HG02610 (cell line): ENCODE data around the gene LBHD2.

Source experiments
- ATAC-seq: cut with Tn5 transposase; IDR thresholded peaks from one replicate; pipeline ENCODE4 v1.9.1; 2021; ENCODE audit warnings: mild to moderate bottlenecking, moderate library complexity; ENCODE audit not compliant: unreplicated experiment

Gene LBHD2

DNA sequence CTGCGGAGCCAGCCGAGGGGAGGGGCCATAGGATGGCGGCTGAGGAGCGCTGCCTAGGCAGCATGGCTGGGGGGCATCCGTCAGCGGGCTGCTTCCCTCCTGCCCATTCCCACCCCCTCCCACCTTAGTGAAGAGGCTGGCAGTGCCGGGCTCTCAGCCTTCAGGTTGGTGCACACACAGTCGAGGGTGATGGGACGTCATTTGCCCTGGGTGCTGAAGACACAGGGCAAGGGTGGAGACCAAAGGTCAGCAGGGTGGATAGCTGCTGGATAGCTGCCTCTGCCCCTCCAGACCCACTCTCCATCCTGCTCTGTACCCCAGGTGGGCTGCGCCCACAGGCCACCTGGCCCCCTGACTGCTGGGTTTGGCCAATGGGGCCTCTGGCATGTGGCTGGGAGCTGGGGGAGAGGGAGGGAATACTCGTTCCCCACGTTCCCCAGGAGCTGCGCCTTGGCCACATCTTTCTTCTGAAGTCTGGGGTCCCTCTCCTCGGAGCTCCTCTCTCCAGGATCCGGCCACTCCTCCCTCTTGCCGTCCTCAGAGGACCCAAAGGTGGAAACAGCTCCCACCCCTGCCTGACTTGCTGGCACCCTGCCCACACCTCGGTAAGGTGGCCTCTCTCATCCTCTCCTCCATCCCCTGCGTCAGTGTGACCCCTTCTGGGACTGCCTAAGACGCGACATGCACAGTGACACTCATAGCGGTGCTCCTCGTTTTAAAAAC, 15.5 kb upstream of the LBHD2 start:
- ATAC-seq = no peak

DNA sequence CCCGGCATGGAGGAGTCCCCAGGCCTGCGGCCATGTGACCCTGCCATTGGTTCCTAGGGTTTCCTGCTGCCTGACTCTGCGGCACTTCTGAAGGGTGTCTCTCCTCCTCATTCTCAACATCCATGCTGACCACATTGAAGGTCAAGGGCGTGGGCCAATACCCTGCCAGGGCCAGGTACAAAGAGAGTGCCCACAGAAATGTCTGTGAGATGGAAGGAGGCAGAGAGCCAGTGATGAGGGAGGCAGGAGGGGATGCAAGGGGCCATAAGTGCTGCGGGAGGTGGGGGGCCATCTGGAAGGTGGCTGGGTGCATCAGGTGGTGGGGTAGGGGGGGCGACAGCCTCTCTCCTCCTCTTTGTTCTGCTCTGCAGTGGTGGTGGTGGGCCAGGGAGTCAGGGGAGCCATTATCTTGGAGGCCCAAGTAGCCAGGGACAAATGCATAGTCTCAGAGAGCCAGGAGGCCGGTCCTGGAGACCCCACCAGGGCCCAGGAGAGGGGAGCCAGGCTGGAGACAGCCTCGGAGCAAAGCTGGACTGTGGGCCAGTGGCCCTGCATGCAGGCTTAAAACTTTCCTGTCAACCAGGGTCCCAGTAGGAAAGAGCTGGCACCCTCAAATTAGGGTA, 13.6 kb upstream of the LBHD2 start:
- no peak for ATAC-seq

DNA sequence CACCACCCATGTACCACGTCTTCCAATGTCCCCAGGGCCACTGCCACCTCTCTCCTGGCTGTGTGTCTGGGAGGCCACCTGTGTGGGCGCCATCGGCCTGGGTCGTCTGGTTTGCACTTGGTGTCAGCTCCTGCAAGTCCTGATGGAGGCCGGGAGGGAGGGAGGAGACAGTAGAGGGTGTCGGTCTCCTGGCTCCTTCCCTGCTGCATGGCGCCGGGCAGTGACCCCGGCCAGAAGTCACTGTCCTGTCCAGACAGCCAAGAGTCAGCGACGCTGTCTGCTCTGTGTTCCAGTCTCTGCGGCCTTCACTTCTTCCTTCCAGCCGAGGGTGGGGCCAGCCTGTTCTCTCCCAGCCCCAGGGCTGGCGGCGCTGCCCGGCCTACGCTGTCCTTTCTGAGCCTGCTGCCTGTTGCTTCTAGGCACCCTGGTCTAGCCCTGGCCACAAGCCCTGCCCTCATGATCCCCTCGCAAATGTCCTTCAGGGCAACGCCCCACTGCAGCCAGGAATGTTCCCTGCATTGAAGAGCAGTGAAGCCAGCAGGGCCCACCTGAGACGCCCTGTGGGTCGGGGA, 13.0 kb upstream of the LBHD2 start:
- ATAC-seq = no peak

DNA sequence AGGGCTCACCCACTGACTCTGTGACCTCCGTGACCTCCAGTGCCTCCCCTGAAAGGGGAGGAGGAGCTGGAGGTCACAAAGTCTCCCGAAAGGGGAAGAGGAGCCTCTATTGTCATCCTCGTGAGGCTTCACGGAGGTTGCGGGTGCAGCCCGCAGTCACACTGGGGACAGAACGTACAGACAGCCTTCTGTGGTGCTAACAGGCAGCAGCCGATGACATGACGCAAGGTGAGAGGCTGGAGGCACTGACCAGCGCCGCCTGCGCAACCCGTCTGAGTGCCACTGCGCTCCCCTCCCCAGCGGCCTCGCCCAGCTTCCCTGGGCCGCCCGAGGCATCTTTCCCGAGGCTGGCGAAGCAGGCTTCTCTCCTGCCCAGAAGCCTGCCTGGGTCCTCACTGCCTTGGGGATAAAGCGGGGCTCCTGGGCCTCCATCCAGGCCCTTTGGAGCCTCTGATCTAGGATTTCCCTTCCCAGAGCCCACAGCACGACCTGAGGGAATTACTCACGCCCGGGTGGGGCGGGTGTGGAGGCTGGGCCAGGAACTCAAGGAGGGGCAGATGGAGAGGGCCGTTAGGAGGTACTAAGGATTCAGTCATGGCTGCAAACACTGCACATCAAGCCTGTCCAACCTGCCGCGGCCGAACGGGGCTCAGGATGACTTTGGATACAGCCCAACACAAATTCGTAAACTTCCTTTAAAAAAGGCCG, 12.3 kb upstream of the LBHD2 start:
- no peak for ATAC-seq

DNA sequence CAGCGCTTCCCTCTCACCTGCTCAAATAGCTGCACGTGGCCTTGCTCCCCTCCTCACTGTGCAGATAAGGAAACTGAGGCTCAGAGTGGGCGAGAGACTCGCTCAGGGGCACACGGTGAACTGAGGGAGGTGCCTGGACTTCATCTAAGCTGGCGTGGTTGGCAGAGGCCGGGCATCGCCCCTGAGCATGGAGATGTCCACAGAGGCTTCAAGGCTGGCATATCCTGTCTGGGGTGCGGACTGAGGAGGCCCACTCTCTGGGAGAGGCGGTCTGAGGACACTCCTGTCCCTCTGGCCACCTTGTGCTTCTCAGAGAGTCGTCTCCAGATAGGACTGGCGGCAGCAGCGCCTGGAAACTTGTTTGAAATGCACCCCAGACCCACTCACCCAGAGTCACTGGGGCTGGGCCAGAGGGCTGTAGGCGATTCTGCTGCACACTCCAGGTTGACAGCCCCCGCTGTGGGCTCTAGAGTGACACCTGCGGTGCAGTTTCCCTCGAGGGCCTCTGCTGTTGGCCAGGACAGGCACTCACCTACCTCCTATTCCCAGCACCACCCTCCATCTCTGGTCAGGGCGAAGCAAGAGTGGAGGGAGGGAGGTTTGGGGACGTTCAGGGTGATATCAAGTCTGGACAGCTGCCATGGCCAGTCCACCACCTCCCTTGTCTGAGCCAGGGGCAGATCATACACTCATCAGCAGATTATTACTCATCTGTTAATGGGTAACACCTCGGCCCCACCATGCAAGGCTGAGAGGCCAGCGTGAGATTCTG, 11.2 kb upstream of the LBHD2 start:
- no peak for ATAC-seq

DNA sequence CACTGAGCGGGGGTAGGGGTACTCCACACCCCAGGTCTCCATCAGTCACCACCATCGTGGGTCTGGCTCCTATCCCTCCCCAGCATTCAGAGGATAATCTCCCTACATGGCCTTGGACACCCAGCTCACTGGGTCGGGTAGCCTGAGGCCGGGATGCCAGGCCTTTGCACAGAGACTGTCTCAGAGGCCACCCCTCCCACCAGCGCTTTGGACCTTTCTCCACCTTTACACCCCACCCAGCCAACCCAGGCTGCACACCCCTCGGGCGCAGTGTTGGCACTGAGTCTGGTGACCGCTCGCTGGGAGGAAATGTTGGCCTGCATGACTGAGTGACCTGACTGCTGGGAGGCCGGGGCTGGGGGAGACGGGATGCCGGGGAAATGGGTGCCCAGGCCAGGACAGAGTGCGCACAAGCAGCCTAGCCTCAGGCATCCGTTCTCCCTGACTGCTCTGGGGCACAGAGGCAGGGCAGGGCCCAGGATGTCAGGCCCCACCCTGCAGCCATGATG, 10.6 kb upstream of the LBHD2 start:
- no peak for ATAC-seq

DNA sequence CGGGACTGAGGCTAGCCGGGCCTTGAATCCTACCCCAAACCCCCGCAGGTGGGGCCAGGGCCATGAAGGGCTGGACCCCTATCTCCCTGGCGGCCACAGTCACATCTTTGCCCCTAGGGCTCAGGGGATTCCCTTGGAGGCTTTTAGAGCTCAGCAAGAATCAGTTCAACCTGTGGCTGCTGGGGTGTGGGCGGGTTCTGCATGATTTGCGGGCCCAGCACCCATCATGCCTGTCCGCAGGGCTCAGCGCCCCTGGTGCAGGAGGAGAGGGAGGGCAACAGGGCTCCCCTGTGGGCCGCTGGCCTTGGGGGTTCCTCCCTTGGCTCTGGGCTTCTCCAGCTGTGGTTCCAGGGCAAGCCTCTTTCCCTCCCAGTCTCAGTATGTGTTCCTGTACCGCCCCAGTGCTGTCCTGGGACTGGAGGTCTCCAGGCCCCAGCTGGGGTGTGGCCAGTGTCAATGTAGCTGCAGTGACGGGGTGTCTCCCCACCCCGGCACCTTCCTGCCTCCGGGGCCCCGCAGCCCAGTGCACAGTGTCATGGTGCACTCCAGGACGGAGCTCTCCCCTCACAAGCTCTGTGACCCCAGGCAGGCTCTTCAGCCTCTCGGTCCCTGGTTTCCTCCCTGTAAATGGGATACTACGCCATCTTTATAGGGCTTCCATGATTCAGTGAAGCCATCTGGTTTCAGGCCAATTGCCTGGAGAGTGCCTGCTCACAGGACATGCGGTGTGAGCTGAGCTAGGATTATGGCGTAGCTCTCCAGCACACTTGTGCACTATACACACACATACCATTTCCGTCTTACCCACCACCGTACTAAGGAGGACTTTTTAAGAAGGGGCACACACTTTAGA, 9.9 kb upstream of the LBHD2 start:
- ATAC-seq = no peak

DNA sequence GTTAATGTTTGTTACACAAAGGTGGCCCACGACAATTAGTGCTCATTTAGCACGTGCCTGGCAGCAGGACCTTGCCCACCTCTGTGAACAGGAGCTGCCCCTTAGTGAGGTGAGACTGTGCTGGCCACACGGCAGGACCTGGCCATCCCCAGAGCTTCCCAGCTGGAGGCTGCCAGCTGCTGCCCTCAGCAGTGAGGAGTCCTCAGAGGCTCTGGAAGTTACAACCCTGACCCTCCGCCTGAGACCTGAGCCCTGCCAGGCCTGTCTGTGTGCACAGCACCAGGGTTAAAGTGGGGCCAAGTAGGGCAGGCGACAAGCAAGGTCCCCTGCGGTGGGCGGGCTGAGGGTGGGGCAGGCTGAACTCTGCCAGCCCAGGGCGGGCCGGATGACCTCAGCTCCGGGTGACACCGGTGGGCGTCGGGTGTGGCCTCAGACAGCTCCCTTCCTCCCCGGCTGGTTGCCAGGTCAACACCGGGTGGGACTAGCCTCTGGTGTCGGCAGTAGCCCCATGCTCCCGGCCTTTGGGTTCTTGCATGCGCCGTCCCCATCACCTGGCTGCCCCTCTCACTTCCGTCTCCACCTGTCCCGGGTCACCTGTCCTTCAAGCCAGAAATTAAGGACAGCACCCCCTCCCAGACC, 9.2 kb upstream of the LBHD2 start:
- ATAC-seq = no peak

DNA sequence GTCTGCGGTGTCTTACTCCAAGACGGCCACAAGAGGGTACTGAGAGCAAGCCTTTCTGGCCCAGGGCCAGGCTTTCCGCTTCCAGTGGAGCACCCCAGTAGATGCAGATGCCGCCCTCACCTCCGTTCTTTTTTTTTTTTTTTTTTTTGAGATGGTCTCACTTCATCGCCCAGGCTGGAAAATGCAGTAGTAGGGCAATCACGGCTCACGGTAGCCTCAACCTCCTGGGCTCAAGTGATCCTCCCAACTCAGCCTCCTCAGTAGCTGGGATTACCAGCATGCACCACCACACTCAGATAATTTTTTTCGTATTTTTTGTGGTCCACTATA, 5.6 kb upstream of the LBHD2 start:
- peak; percentile 43 for ATAC-seq

DNA sequence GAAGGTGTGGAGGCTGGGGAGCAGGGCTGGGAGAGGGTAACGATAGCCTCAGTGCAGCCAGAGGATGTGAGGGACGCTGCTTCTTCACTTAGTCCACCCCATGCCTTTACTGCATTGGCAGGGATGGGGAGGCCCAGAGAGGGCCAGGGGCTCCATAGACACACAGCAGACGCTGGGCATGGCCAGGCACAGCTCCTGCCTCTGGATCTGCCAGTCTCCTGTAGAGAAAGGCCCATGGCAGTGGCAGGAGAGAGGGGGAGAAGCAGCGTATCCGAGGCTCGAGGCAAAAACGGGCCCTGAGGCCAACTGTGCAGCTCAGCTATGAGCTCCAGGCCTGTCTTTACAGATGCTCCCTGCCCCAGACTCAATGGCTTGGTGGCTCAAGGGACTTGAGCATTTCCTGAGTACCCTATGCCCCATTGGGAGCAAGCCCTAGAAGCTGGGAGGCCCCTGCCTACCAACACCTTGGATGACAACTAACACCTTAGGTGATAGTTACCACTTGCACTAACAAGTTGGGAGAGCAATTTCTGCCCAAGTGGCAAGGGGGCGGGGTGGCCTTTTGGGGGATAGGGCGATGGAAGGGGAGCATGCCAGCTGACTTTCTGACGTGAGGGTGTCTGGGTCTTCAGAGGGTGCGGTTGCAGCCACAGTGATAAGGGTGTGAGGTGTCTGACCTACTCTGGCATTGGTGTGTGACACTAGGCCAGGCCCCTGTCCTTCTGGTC, 5.0 kb upstream of the LBHD2 start:
- no peak for ATAC-seq

DNA sequence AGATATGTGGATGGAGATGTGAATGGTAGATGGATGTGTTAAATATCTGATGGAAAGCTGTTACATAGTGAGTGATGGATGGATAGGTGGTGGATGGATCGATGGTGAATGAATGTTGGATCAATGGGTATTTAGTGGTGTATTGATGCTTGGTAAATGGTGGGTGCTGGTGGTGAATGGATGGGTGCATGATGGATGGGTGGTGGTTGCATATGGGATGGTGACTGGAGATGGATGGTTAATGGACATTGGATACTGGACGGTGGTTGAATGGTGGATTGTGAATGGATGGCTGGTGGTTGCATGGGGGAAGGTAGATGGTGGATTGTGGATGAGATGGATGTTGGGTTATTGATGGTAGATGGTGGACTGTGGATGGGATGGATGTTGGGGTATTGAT, 2.1 kb upstream of the LBHD2 start:
- ATAC-seq = no peak

DNA sequence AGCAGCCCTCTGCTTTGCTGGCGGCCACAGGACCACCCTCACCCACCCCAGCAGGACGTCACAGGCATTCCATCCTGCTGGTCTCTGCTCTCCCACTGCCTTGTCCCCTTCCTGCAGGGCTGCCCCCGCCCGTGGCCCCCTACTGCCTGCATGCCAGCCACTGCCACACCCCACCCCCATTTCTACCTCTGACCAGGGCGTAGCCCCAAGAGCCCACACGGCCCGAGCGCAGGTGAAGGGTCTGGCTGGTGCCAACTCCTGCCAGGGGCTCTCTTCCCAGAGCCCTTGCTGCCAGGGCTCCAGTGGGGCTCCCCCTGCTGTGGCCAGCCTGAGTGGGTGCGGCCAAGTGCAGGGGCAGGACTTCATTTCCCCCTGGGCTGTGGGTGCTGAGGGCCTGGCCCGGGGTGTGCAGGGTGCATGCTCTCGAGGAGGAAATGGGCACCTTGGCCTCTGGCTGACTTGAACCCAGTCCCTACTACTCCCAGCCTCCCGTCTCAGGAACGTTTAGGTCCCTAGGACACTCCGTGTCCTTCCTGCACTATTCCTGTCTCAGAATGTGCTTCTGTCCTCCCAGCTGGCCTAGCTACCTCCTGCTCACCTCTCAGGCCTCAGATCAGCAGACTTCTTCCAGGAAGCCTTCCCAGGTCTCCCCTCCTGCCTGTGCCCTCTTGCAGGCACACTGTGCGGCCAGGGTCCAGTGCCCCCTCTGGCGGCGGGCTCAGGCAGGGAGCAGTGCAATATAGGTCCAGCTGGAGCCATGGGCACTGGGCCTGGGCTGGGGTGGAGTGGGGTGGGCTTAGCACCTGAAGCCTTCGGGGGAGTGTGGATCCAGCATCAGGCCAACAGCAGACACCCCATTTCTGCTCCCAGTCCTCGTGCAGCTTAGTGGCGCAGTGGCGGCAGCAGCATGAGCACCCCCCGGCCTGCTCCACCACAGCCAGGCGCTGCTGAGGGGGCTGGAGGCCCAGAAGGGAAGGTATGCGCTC, 1.4 kb downstream of the LBHD2 start:
- ATAC-seq = no peak

DNA sequence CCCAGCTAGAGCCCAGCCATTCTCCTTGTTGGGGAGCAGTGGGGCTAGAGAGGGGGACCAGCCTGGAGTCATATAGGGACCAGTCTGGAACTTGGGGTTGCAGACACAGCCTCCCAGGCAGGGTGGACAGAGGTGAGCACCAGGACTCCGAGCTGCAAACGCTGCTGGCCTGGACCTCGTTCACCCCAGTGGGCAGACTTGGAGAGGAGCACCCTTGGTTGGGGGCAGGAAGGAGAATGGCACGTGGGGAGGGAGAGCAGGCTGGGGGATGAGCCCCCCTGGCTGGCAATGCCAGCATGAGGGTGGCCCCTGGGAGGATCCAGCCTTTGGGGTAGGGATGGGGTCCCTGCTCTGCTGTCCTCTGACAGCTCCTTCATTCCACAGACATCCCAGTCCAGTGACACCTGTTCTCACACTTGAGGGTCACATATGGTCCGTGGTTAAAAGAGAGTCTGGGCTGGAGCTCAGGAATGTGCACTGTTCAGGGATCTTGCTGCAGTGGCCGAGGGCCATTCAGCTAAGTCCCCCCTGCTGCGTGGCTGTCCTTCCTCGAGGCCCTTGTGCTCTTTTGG, 2.8 kb downstream of the LBHD2 start:
- ATAC-seq = no peak

DNA sequence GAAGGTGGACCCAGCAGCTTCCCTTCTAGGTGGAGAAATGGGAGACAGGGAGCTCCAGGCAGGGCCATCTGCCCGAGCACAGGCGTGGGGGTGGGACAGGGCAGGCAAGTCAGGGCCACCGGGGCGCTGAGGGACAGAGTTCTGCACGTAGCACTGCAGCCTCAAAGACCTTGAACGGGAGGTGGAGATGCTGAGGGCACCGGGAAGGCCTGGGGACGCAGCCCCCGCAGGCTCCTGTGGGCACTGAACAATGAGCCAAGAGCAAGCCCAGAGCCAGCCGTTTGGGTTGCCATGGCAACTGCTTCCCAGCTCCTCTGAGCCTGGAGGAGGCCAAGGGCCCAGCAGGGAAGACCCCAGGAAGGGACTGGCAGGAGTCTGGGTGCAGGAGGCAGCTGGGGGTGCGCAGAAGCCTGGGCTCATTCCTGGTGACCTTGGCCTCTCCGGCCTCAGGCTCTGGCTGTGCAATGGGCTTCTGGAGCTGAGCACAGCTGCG, 3.4 kb downstream of the LBHD2 start:
- ATAC-seq = no peak

DNA sequence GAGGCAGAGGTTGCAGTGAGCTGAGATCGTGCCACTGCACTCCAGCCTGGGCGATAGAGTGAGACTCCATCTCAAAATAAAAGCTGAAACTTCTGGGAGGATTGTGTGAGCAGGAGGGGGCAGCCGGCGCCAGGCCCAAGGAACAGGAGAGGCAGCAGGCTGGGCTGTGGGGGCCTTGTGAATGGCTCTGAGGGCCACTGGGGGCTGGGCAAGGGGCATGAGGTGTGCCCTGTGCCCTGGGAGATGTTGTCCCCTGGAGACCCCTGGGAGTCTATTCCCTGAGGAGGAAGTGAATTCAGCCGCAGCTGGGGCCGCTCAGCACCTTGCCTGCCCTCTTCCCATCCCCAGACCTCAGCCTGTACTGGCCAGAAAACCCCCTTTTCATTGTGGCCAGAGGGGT, 4.9 kb downstream of the LBHD2 start:
- no peak for ATAC-seq

DNA sequence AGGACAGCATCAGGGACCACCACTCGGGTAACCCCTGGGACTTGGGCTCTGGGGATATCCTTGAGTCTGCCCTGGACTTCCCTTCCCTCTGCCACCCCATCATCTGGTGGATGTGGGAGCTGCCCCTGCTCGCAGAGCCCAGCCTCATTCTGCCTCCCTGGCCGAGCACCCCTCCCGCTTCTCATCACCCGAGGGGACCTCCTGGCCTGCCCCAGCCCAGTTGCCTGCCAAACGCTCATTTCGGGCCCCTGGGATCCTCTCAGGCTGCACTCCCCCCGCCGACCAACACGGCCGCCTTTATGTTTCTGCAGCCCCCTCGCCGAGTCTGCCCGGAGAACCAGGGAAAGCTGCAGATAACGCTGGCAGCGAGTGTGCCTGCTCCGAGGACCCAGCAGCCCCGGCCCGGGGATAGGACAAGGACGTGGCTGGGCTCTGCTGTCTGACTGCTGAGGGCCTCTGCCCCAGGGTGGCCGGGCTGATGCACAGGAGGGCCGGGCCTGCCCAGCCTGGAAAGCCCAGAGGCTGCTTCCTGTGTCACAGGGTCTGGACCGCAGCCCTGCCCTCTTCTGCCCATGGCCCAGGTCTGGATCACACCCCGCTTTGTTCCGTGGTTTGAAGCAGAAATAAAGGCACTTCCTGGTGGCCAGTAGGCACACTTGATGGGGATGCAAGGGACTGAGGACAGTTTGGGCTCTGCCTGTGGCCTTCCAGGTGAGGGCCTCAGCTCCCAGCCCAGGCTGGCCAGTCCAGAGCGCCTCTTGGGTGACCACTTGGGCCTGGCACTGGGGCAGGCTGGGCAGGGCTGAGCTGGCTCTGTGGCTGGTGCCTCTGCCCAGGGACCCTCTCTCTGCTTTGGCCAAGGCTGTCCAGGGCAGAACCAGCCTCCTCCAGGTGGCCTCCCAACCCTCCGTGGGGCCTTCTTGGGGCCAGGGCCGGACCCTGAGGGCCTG, 5.7 kb downstream of the LBHD2 start:
- ATAC-seq = no peak
